ENCODE results near the gene MAN2B2.
"Not testable (repeated sequence)": the region's sequence is repeated elsewhere in the genome, so short reads cannot be mapped to it uniquely, and the experiment has no call there.

MAN2B2 gene

DNA sequence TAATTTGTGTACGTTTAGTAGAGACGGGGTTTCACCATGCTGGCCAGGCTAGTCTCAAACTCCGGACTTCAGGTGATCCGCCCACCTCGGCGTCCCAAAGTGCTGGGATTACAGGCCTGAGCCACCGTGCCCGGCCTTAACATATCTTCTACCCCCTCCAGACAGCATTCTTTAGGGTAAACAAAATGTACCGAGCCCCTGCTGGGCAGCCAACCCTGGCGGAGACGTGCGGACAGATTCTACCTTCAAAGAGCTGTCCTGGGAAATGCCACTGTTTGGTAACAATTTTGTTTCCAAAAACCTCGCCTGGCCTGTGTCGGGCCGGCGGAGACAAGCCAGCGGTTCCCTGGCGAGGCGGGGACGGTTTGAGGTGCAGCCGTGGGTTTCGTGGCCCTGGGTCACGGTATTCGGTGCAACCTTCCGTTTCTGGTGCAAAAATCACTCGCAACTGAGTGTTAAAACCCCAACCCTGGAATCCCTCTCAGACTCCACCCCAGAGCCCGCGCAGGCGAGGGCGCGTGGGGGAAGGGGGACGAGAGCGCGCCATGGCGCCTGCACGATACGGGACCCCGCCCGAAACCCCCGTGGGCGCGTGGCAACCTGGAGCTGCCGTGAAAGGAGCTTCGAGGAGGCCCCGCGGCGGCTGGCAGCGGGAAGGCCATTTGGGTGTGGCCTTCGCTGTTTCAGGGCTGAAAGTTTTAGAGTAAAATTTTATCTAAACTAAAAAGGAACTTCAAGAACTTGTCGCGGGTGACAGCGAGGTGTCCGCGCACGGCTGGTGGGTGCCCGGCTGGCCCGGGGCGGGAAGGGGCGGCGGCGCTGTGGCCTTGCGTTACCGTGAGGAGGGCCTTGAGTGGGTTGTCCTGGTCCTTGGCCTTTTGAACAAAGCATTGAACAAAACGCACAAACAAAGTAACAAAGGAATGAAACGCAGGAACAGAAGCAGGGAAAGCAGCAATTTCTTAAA lies 82.5 kb downstream of the MAN2B2 start:
- Mint-ChIP-seq H3K4me3 (peak overlapping the region; percentile 73), H3K4me1 (peaks cover 2% of the 10 kb centered on the region), H3K27ac (no peak overlapping the region), H3K27me3 (peaks cover 22% of the 10 kb centered on the region), H3K9me3 (no peaks in the 10 kb centered on the region), H3K36me3 (peaks cover 3% of the 10 kb centered on the region)
- DNase-seq (ENCODE audit: low spot score in 2 of 2) = no peak
- ATAC-seq (ENCODE audit: low read depth) = no peak

GRCh38 chr4:6658209-6658595 lies 83.2 kb downstream of the MAN2B2 start:
- H3K27ac Mint-ChIP-seq = no peak overlapping the region
- peak overlapping the region; percentile 73 for H3K4me3 Mint-ChIP-seq
- H3K36me3 Mint-ChIP-seq = peaks cover 3% of the 10 kb centered on the region
- H3K27me3 Mint-ChIP-seq = peaks cover 22% of the 10 kb centered on the region
- ATAC-seq (ENCODE audit: low read depth) (no peak), DNase-seq (ENCODE audit: low spot score in 2 of 2) (no peak)
- no peaks in the 10 kb centered on the region for H3K9me3 Mint-ChIP-seq
- peaks cover 2% of the 10 kb centered on the region for H3K4me1 Mint-ChIP-seq

DNA sequence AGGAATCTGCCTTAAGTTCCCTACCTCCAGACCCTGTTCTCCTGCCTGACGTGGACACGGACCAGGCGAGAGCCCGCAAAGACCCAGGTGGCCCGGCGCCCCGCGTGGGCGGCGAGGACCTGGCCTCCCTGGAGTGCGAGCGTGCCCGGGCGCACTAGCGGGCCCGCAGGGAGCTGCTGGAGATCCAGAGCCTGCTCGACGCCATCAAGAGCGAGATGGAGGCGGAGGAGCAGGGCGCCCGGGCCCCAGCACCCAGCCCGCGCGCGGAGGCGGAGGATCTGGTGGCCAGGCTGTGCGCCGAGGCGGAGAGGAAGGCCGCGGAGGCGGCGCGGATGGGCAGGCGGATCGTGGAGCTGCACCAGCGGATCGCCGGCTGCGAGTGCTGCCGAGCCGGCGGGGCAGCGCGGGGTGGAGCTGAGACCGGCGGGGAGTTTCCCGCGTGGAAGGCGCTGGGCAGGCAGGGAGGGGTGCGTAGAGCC lies 83.6 kb downstream of the MAN2B2 start:
- H3K36me3 Mint-ChIP-seq = peaks cover 3% of the 10 kb centered on the region
- peaks cover 22% of the 10 kb centered on the region for H3K27me3 Mint-ChIP-seq
- peaks cover 2% of the 10 kb centered on the region for H3K4me1 Mint-ChIP-seq
- ATAC-seq (ENCODE audit: low read depth) (peak; percentile 94), DNase-seq (ENCODE audit: low spot score in 2 of 2) (peak in 1 of 2 donors; percentile 35)
- H3K4me3 Mint-ChIP-seq = peak overlapping the region; percentile 73
- H3K27ac Mint-ChIP-seq = no peak overlapping the region
- H3K9me3 Mint-ChIP-seq = no peaks in the 10 kb centered on the region

DNA sequence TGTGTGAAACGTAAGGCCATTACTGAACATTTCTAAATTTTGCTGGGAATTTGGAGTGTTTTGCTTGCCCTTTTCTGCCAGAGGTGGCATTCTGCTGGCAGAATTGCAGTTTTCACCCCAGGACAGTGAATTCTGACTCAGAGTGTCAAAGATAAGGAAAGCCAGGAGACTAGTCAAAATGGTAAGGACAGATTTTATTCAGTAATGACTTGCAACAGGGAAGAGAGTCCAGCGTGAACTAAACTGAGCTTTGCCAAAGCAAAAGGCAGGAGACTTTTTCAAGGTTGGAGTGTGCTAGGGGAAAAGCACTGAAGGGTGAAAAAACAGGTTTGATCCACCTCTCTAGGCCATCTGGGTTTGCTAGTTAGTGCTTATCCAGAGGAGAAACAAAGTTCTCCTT lies 84.9 kb downstream of the MAN2B2 start:
- ATAC-seq (ENCODE audit: low read depth) = no peak
- Mint-ChIP-seq H3K4me1 (peaks cover 2% of the 10 kb centered on the region), H3K4me3 (no peak overlapping the region), H3K27ac (no peak overlapping the region), H3K27me3 (peaks cover 22% of the 10 kb centered on the region), H3K36me3 (peaks cover 3% of the 10 kb centered on the region), H3K9me3 (no peaks in the 10 kb centered on the region)
- DNase-seq (ENCODE audit: low spot score in 2 of 2) = no peak

DNA sequence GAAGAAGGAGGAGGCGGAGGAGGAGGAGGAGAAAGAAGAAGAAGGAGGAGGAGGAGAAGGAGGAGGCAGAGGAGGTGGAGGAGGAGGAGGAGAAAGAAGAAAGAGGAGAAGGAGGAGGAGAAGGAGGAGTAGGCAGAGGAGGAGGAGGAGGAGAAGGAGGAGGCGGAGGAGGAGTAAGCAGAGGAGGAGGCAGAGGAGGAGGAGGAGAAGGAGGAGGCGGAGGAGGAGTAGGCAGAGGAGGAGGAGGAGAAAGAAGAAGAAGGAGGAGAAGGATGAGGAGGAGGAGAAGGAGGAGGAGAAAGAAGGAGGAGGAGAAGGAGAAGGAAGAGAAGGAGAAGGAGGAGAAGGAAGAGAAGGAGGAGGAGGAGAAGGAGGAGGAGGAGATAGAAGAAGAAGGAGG lies 85.4 kb downstream of the MAN2B2 start:
- Mint-ChIP-seq H3K27ac (no peak overlapping the region), H3K9me3 (no peaks in the 10 kb centered on the region), H3K27me3 (peaks cover 22% of the 10 kb centered on the region), H3K4me3 (no peak overlapping the region), H3K36me3 (peaks cover 3% of the 10 kb centered on the region), H3K4me1 (peaks cover 2% of the 10 kb centered on the region)
- DNase-seq (ENCODE audit: low spot score in 2 of 2) (no peak), ATAC-seq (ENCODE audit: low read depth) (no peak)

DNA sequence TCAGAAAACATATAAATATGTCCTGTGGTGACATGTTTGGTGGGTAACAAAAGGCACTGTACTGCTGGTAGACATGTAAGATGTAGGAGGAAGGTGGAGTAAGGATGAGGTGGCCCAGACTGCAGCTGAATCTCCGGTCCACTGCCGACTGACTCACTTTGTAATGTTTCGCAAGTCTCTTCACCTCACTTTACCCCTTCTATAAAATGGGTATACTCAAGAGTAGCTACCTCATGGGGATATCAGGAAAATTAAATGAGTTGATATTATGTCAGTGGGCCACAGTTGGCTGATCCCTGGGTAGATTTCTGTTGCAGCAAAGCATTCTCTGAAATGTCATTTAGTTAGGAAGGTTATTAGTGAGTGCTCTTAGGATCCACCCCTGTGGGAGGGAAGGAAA lies 87.6 kb downstream of the MAN2B2 start:
- Mint-ChIP-seq H3K36me3 (peaks cover 3% of the 10 kb centered on the region), H3K27me3 (peaks cover 24% of the 10 kb centered on the region), H3K4me1 (peaks cover 2% of the 10 kb centered on the region), H3K4me3 (no peak overlapping the region), H3K9me3 (peaks cover 2% of the 10 kb centered on the region), H3K27ac (no peak overlapping the region)
- no peak for DNase-seq (ENCODE audit: low spot score in 2 of 2)
- no peak for ATAC-seq (ENCODE audit: low read depth)

GRCh38 chr4:6663596-6664393 lies 88.8 kb downstream of the MAN2B2 start:
- ATAC-seq (ENCODE audit: low read depth) = no peak
- H3K4me1 Mint-ChIP-seq = peaks cover 2% of the 10 kb centered on the region
- peaks cover 2% of the 10 kb centered on the region for H3K9me3 Mint-ChIP-seq
- H3K36me3 Mint-ChIP-seq = peaks cover 3% of the 10 kb centered on the region
- DNase-seq (ENCODE audit: low spot score in 2 of 2) = no peak
- peaks cover 24% of the 10 kb centered on the region for H3K27me3 Mint-ChIP-seq
- H3K4me3 Mint-ChIP-seq = peak overlapping the region; percentile 65
- H3K27ac Mint-ChIP-seq = no peak overlapping the region

GRCh38 chr4:6665320-6665654 lies 90.3 kb downstream of the MAN2B2 start:
- ATAC-seq (ENCODE audit: low read depth) (no peak), DNase-seq (ENCODE audit: low spot score in 2 of 2) (no peak)
- no peak overlapping the region for H3K4me3 Mint-ChIP-seq
- peaks cover 5% of the 10 kb centered on the region for H3K36me3 Mint-ChIP-seq
- H3K9me3 Mint-ChIP-seq = peaks cover 2% of the 10 kb centered on the region
- H3K4me1 Mint-ChIP-seq = peaks cover 2% of the 10 kb centered on the region
- H3K27me3 Mint-ChIP-seq = peaks cover 18% of the 10 kb centered on the region
- H3K27ac Mint-ChIP-seq = no peak overlapping the region

- DNase-seq (ENCODE audit: low spot score in 2 of 2) (no peak), ATAC-seq (ENCODE audit: low read depth) (no peak)
- Mint-ChIP-seq H3K4me1 (peaks cover 1% of the 10 kb centered on the region), H3K36me3 (peaks cover 4% of the 10 kb centered on the region), H3K27ac (no peak overlapping the region), H3K4me3 (no peak overlapping the region), H3K27me3 (peaks cover 2% of the 10 kb centered on the region), H3K9me3 (peaks cover 2% of the 10 kb centered on the region)
Observed at GRCh38 chr4:6668391-6668790, 93.4 kb downstream of the MAN2B2 start.

DNA sequence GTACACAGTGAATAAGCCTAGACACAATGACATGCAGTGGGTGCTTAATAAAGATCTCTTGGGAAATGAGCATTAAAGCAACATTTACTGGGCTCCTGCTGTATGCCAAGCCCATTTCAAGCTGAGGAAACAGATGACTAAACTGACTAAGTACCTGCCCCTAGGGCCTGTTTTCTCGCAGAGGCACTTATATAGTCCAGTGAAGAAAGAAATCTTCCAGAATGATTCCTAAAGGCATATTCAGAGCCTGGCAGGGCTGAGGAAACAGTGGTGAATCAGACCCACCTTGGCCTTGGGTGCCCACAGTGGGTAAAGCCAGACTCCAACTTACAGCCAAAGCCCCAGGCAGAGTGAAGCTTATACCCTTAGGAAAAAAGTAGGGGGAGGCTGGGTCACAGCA lies 96.7 kb downstream of the MAN2B2 start:
- Mint-ChIP-seq H3K27ac (no peak overlapping the region), H3K36me3 (peaks cover 14% of the 10 kb centered on the region), H3K27me3 (no peaks in the 10 kb centered on the region), H3K4me3 (no peak overlapping the region), H3K4me1 (peaks cover 19% of the 10 kb centered on the region), H3K9me3 (no peaks in the 10 kb centered on the region)
- DNase-seq (ENCODE audit: low spot score in 2 of 2) (no peak), ATAC-seq (ENCODE audit: low read depth) (no peak)

- Mint-ChIP-seq H3K4me1 (peaks cover 22% of the 10 kb centered on the region), H3K36me3 (peaks cover 16% of the 10 kb centered on the region), H3K9me3 (no peaks in the 10 kb centered on the region), H3K27ac (no peak overlapping the region), H3K27me3 (no peaks in the 10 kb centered on the region), H3K4me3 (no peak overlapping the region)
- DNase-seq (ENCODE audit: low spot score in 2 of 2) (no peak), ATAC-seq (ENCODE audit: low read depth) (no peak)
Observed at GRCh38 chr4:6672131-6672530, 97.1 kb downstream of the MAN2B2 start.

DNA sequence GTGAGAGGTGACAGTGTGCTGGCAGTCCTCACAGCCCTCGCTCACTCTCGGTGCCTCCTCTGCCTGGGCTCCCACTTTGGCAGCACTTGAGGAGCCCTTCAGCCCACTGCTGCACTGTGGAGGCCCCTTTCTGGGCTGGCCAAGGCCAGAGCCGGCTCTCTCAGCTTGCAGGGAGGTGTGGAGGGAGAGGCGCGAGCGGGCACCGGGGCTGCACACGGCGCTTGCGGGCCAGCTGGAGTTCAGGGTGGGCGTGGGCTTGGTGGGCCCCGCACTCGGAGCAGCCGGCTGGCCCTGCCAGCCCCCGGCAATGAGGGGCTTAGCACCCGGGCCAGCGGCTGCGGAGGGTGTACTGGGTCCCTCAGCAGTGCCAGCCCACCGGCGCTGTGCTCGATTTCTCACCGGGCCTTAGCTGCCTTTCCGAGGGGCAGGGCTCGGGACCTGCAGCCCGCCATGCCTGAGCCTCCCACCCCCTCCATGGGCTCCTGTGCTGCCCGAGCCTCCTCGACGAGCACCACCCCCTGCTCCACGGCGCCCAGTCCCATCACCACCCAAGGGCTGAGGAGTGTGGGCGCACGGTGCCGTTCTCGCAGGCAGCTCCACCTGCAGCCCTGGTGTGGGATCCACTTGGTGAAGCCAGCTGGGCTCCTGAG lies 97.7 kb downstream of the MAN2B2 start:
- H3K4me3 Mint-ChIP-seq; ATAC-seq (ENCODE audit: low read depth); H3K9me3 Mint-ChIP-seq; H3K27me3 Mint-ChIP-seq; H3K27ac Mint-ChIP-seq; DNase-seq (ENCODE audit: low spot score in 2 of 2): not testable (repeated sequence)
- Mint-ChIP-seq H3K4me1 (peaks cover 22% of the 10 kb centered on the region), H3K36me3 (peaks cover 16% of the 10 kb centered on the region)
